GM13976 (cell line): Measurements from ENCODE around the gene RPN1.

Experiments used
- DNase-seq: peaks from one replicate; pipeline ENCODE4 v3.0.0; 2012; ENCODE audit warnings: low spot score
- in situ Hi-C: fragments of 300-500 bp; cut with MboI; formaldehyde crosslinking; loops from one replicate; pipeline ENCODE4 v1.12.0; 2022; ENCODE audit warnings: low sequenced_read_pairs, mixed read lengths, inconsistent platforms; ENCODE audit not compliant: unreplicated experiment
- TF ChIP-seq, protein P1 (sequence below): IDR thresholded peaks from 2 replicates; pipeline ENCODE4 v1.5.1; 2012; ENCODE audit warnings: borderline replicate concordance, mild to moderate bottlenecking; ENCODE audit not compliant: insufficient read depth; ENCODE audit errors: extremely low read depth, missing control alignments, control extremely low read depth

RPN1 gene

DNA sequence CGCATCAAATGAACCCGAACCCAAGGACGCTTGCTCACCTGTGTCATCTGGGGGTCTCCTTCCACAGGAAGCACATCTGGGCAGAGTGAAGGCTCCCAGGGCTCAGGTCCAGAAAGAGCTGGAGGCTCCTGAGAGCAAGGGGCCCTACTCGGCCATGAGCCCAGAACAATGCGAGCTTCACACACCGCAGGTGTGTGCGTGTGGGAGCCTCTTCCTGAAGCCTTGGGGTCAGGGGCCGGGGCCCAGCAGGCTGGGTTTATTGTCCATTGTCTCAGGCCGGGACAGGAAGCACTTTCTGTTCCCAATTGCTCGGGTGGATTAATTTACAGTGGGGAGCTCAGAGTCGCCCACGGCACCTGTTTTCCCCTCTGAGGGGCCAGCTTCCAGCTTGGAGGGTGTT is 74.8 kb downstream of the RPN1 start:
- no peak for DNase-seq
- in situ Hi-C loops = no loop called here
- TF ChIP-seq, protein P1, sequence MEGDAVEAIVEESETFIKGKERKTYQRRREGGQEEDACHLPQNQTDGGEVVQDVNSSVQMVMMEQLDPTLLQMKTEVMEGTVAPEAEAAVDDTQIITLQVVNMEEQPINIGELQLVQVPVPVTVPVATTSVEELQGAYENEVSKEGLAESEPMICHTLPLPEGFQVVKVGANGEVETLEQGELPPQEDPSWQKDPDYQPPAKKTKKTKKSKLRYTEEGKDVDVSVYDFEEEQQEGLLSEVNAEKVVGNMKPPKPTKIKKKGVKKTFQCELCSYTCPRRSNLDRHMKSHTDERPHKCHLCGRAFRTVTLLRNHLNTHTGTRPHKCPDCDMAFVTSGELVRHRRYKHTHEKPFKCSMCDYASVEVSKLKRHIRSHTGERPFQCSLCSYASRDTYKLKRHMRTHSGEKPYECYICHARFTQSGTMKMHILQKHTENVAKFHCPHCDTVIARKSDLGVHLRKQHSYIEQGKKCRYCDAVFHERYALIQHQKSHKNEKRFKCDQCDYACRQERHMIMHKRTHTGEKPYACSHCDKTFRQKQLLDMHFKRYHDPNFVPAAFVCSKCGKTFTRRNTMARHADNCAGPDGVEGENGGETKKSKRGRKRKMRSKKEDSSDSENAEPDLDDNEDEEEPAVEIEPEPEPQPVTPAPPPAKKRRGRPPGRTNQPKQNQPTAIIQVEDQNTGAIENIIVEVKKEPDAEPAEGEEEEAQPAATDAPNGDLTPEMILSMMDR = no peak

DNA sequence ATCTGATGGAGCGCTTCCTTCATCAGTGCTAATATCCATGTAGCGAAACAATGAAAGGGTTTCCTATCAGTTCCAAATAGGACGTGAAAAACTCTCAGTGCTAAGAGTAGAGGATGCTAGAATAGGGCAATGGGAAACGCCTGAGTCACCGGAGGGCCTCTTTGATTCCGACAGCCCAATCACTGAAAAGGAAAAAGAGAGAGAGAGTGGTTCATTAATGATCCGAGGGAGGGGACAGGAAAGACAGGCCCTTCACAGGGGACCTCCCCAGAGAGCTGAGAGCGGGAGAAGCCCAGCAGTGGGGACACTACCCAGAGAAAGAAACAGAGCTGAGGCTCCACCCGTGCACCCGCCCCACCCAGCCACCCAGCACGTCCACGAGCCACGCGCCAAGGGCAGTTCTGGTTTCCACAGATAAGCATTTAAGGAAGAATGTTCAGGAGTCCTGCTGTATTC is 76.9 kb downstream of the RPN1 start:
- TF ChIP-seq, protein P1 = no peak
- no peak for DNase-seq
- in situ Hi-C loops = no loop called here

DNA sequence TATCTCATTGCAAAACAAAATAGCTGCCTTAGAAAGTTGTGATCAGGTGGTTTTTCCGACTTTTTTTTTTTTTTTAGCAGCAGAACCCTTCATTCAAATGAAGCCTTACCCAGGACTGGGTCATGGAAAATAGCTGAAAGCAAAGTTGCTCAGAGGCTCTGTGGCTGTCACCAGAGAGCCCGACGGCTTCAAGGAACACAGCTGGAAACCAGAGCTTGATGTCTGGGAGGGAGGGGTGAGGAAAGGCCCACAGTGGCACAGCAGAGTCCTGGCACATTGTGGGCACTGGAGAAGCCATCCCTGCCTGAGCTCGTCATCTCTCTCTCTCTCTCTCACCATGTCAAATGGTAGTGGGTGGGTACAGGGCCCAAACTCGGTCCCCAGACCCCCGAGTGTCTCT is 77.5 kb downstream of the RPN1 start:
- in situ Hi-C loops = no loop called here
- TF ChIP-seq, protein P1 = no peak
- DNase-seq = no peak

GRCh38 chr3:128572644-128573105 is 77.9 kb downstream of the RPN1 start:
- in situ Hi-C loops = no loop called here
- TF ChIP-seq, protein P1 = peak; percentile 11
- DNase-seq = peak; percentile 57

- TF ChIP-seq, protein P1 = no peak
- in situ Hi-C loops = no loop called here
- DNase-seq = no peak
Observed at GRCh38 chr3:128572013-128572412, 78.6 kb downstream of the RPN1 start.
